Right lobe of liver (tissue), 4 donors: ENCODE measurements around the gene GRN.
A peak's percentile ranks its signal among the peaks of the same experiment; 100 is the strongest.

Source experiments
- CTCF ChIP-seq, 4 donors: fragments of 200-600 bp in 3 of 4; fragments of 450-650 bp in 1 of 4; IDR thresholded peaks; one replicate each; pipeline versions ENCODE4 v1.5.1 to v1.8.0; 2016 to 2022; ENCODE audit warnings: antibody characterized with exemption in 4 of 4, mild to moderate bottlenecking in 2 of 4
- POLR2A ChIP-seq: fragments of 450-650 bp; IDR thresholded peaks from one replicate; pipeline ENCODE4 v1.6.1; 2017; ENCODE audit warnings: antibody characterized with exemption, mild to moderate bottlenecking
- donor health status: DM: no; HTN: no; CAD: no.
- donor health status: DM: no; HTN: no; CAD: no.
- donor health status: DM: no; HTN: yes; CAD: no.

- TF ChIP-seq POLR2A: no peak
- peak in 2 of 4 donors; percentile 19 to 33 for TF ChIP-seq CTCF (IDR thresholded peaks at IDR 0.05)
Observed at GRCh38 chr17:44354582-44355561, 9.8 kb downstream of the GRN start.
